Measurements from ENCODE around the gene AOC2.

The AOC2 gene

GRCh38 chr17:42846594-42847280 lies 2.4 kb downstream of the AOC2 start:
- Histone ChIP-seq H3K9ac (ENCODE audit: low read length) (no peak overlapping the region), H3K4me2 (ENCODE audit: low read length) (no peak overlapping the region)

DNA sequence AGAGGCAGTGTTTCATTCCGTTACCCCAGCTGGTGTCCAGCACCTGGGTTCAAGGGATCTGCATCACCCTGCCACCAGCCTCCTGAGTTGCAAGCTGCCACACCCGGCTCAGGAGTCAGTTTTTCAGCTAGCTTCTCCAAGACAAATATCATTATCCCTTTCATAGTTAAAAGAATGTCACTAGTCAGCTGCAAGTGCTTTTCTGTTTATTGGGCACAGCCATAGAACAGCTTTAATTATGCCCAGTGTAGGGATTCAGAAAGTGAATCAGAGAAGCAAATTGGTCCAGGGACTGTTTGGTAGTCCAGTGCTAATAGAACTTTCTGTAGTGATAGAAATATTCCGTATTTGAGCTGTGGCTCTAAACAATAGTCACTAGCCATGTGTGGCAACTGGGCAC lies 3.7 kb downstream of the AOC2 start:
- Histone ChIP-seq H3K4me2 (ENCODE audit: low read length) (no peak overlapping the region), H3K9ac (ENCODE audit: low read length) (no peak overlapping the region), H3K4me1 (ENCODE audit: insufficient read depth, low read length, severe bottlenecking) (no peaks in the 10 kb centered on the region), H3K9me2 (ENCODE audit: low read depth, low read length) (no peaks in the 10 kb centered on the region), H3K27me3 (ENCODE audit: insufficient read depth, low read length) (no peaks in the 10 kb centered on the region), H3K79me2 (ENCODE audit: insufficient read depth, low read length) (no peaks in the 10 kb centered on the region), H4K20me1 (ENCODE audit: insufficient read depth, low read length) (no peaks in the 10 kb centered on the region), H3K27ac (ENCODE audit: low read depth, low read length, poor library complexity, severe bottlenecking) (no peak overlapping the region), H3K36me3 (ENCODE audit: insufficient read depth, low read length) (peaks cover 28% of the 10 kb centered on the region), H3K9me3 (ENCODE audit: low read length) (no peaks in the 10 kb centered on the region), H2AFZ (ENCODE audit: low read length) (no peak overlapping the region), H3F3A (ENCODE audit: insufficient read depth, low read length) (no peaks in the 10 kb centered on the region), H3K4me3 (ENCODE audit: low read depth, low read length, poor library complexity, severe bottlenecking) (no peak overlapping the region)
- no peak for TF ChIP-seq EZH2 (IDR thresholded peaks at IDR 0.05; ENCODE audit: borderline replicate concordance, low read length)
- TF ChIP-seq, protein P1, sequence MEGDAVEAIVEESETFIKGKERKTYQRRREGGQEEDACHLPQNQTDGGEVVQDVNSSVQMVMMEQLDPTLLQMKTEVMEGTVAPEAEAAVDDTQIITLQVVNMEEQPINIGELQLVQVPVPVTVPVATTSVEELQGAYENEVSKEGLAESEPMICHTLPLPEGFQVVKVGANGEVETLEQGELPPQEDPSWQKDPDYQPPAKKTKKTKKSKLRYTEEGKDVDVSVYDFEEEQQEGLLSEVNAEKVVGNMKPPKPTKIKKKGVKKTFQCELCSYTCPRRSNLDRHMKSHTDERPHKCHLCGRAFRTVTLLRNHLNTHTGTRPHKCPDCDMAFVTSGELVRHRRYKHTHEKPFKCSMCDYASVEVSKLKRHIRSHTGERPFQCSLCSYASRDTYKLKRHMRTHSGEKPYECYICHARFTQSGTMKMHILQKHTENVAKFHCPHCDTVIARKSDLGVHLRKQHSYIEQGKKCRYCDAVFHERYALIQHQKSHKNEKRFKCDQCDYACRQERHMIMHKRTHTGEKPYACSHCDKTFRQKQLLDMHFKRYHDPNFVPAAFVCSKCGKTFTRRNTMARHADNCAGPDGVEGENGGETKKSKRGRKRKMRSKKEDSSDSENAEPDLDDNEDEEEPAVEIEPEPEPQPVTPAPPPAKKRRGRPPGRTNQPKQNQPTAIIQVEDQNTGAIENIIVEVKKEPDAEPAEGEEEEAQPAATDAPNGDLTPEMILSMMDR (IDR thresholded peaks at IDR 0.05; ENCODE audit: low read length), result no peak

More at GRCh38 chr17:42846594-42847280, 2.4 kb downstream of the AOC2 start:
- H3K9me2 ChIP-seq (ENCODE audit: low read depth, low read length), result no peaks in the 10 kb centered on the region
- peaks cover 42% of the 10 kb centered on the region for H3K36me3 ChIP-seq (ENCODE audit: insufficient read depth, low read length)
- no peak overlapping the region for H2AFZ ChIP-seq (ENCODE audit: low read length)
- no peaks in the 10 kb centered on the region for H3F3A ChIP-seq (ENCODE audit: insufficient read depth, low read length)
- TF ChIP-seq, protein P1 (IDR thresholded peaks at IDR 0.05; ENCODE audit: low read length), result no peak
- TF ChIP-seq EZH2 (IDR thresholded peaks at IDR 0.05; ENCODE audit: borderline replicate concordance, low read length), result no peak
- no peak overlapping the region for H3K27ac ChIP-seq (ENCODE audit: low read depth, low read length, poor library complexity, severe bottlenecking)
- no peaks in the 10 kb centered on the region for H4K20me1 ChIP-seq (ENCODE audit: insufficient read depth, low read length)
- H3K79me2 ChIP-seq (ENCODE audit: insufficient read depth, low read length), result no peaks in the 10 kb centered on the region
- H3K9me3 ChIP-seq (ENCODE audit: low read length), result no peaks in the 10 kb centered on the region
- H3K27me3 ChIP-seq (ENCODE audit: insufficient read depth, low read length), result no peaks in the 10 kb centered on the region
- no peak overlapping the region for H3K4me3 ChIP-seq (ENCODE audit: low read depth, low read length, poor library complexity, severe bottlenecking)
- no peaks in the 10 kb centered on the region for H3K4me1 ChIP-seq (ENCODE audit: insufficient read depth, low read length, severe bottlenecking)

DNA sequence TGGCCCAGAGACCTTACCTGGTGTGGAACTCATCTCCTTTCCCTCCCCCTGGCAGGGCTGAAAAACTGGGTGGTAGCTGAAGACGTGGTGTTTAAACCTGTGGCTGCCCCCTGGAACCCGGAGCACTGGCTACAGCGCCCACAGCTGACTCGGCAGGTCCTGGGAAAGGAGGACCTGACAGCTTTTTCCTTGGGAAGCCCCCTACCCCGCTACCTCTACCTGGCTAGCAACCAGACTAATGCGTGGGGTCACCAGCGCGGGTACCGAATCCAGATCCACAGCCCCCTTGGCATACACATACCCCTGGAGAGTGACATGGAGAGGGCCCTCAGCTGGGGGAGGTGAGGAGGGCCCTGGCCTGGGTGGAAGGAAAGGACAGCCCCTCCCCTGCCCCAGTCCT lies 4.7 kb downstream of the AOC2 start:
- Histone ChIP-seq H3K27me3 (ENCODE audit: insufficient read depth, low read length) (no peaks in the 10 kb centered on the region), H3K4me1 (ENCODE audit: insufficient read depth, low read length, severe bottlenecking) (peaks cover 5% of the 10 kb centered on the region), H3K36me3 (ENCODE audit: insufficient read depth, low read length) (peaks cover 19% of the 10 kb centered on the region), H2AFZ (ENCODE audit: low read length) (no peak overlapping the region), H3K4me3 (ENCODE audit: low read depth, low read length, poor library complexity, severe bottlenecking) (no peak overlapping the region), H3K4me2 (ENCODE audit: low read length) (no peak overlapping the region), H3K27ac (ENCODE audit: low read depth, low read length, poor library complexity, severe bottlenecking) (no peak overlapping the region), H3F3A (ENCODE audit: insufficient read depth, low read length) (no peaks in the 10 kb centered on the region), H3K79me2 (ENCODE audit: insufficient read depth, low read length) (no peaks in the 10 kb centered on the region), H3K9ac (ENCODE audit: low read length) (no peak overlapping the region), H3K9me3 (ENCODE audit: low read length) (no peaks in the 10 kb centered on the region), H4K20me1 (ENCODE audit: insufficient read depth, low read length) (no peaks in the 10 kb centered on the region), H3K9me2 (ENCODE audit: low read depth, low read length) (no peaks in the 10 kb centered on the region)
- TF ChIP-seq, protein P1 (IDR thresholded peaks at IDR 0.05; ENCODE audit: low read length), result no peak
- no peak for TF ChIP-seq EZH2 (IDR thresholded peaks at IDR 0.05; ENCODE audit: borderline replicate concordance, low read length)

Data from OCI-LY1 (cell line).